ENCODE data around the gene DUSP18.

Gene DUSP18

DNA sequence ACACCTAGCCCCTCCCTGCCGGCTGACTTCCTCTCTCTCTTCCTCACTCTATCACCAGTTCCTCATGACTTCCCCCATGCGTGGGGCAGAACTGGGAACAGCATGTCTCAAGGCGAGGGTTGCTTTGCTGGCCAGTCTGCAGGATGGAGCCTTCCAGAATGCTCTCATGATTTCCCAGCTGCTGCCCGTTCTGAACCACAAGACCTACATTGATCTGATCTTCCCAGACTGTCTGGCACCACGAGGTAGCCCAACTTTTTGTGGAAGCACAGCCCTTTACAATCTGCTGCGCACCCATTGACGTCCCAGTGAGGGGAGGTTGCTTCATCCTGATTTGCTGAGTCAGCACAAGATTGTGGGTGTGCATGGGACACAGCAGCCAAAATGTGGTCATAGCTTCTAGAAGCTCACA lies 52.1 kb downstream of the DUSP18 start:
- Mint-ChIP-seq H3K27me3 (ENCODE audit: low read depth, poor library complexity) (no peaks in the 10 kb centered on the region), H3K4me3 (no peak overlapping the region), H3K4me1 (peaks cover under 1% of the 10 kb centered on the region), H3K27ac (no peak overlapping the region), H3K36me3 (ENCODE audit: low read depth) (peaks cover 23% of the 10 kb centered on the region), H3K9me3 (no peaks in the 10 kb centered on the region)
- TF ChIP-seq CTCF (IDR thresholded peaks at IDR 0.05) = no peak
- no peak for DNase-seq

DNA sequence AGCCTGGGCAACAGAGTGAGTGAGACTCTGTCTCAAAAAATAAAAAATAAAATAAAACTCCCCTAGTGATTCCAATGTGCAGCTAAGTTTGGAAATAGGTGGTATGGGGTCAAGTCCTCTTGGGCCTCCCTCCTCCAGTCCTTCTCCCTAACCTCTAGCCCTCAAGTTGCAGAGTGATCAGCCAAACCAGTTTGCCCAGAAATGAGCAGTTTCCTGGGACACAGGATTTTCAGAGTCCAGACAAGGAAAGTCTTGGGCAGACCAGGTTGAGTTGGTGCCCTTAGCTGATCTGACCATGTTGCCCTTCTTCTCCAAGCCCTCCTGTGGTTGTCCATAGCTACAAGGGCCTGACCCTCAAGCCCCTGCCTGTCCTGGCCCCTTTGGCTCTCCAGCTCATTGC lies 52.8 kb downstream of the DUSP18 start:
- Mint-ChIP-seq H3K4me3 (no peak overlapping the region), H3K4me1 (peaks cover 7% of the 10 kb centered on the region), H3K36me3 (ENCODE audit: low read depth) (peaks cover 23% of the 10 kb centered on the region), H3K27me3 (ENCODE audit: low read depth, poor library complexity) (no peaks in the 10 kb centered on the region), H3K27ac (peak overlapping the region; percentile 74), H3K9me3 (no peaks in the 10 kb centered on the region)
- TF ChIP-seq CTCF (IDR thresholded peaks at IDR 0.05) = no peak
- no peak for DNase-seq

GRCh38 chr22:30614268-30614667 lies 53.4 kb downstream of the DUSP18 start:
- peaks cover 20% of the 10 kb centered on the region for H3K36me3 Mint-ChIP-seq (ENCODE audit: low read depth)
- H3K9me3 Mint-ChIP-seq = no peaks in the 10 kb centered on the region

DNA sequence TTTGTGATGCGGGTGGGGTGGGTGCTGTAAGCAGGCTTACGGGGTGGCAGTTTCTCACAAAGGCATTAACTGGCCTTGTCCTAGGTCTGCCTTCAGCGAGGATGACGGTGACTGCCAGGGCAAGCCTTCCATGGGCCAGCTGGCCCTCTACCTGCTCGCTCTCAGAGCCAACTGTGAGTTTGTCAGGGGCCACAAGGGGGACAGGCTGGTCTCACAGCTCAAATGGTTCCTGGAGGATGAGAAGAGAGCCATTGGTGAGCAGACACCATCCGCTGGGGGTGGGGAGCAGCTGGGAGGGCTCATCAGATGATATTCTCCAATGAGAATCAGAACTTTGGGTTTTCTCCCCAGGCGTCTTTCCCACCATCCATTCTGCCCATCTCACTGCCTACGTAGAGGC lies 54.9 kb downstream of the DUSP18 start:
- H3K36me3 Mint-ChIP-seq (ENCODE audit: low read depth) = peaks cover 18% of the 10 kb centered on the region

More at GRCh38 chr22:30614268-30614667, 53.4 kb downstream of the DUSP18 start:
- TF ChIP-seq CTCF (IDR thresholded peaks at IDR 0.05) = no peak
- no peak overlapping the region for H3K27ac Mint-ChIP-seq
- no peak overlapping the region for H3K4me3 Mint-ChIP-seq
- H3K4me1 Mint-ChIP-seq = peaks cover 13% of the 10 kb centered on the region
- no peaks in the 10 kb centered on the region for H3K27me3 Mint-ChIP-seq (ENCODE audit: low read depth, poor library complexity)
- DNase-seq = no peak

More for the DNA sequence above, 54.9 kb downstream of the DUSP18 start:
- no peak for DNase-seq
- no peaks in the 10 kb centered on the region for H3K9me3 Mint-ChIP-seq
- H3K27me3 Mint-ChIP-seq (ENCODE audit: low read depth, poor library complexity) = no peaks in the 10 kb centered on the region
- H3K4me1 Mint-ChIP-seq = peaks cover 28% of the 10 kb centered on the region
- peak overlapping the region; percentile 59 for H3K27ac Mint-ChIP-seq
- no peak for TF ChIP-seq CTCF (IDR thresholded peaks at IDR 0.05)
- H3K4me3 Mint-ChIP-seq = no peak overlapping the region

Data from nephron progenitor cell (in vitro differentiated cells).